Left hindlimb (tissue), 1 donor: ENCODE data around the gene MBD1.
A peak's percentile ranks its signal among the peaks of the same experiment; 100 is the strongest.
"Not testable (repeated sequence)": the region's sequence is repeated elsewhere in the genome, so short reads cannot be mapped to it uniquely, and the experiment has no call there.

Experiments used
- DNase-seq: peaks from one replicate; pipeline ENCODE4 v3.0.0-alpha.2; 2018

The MBD1 gene, protein sequence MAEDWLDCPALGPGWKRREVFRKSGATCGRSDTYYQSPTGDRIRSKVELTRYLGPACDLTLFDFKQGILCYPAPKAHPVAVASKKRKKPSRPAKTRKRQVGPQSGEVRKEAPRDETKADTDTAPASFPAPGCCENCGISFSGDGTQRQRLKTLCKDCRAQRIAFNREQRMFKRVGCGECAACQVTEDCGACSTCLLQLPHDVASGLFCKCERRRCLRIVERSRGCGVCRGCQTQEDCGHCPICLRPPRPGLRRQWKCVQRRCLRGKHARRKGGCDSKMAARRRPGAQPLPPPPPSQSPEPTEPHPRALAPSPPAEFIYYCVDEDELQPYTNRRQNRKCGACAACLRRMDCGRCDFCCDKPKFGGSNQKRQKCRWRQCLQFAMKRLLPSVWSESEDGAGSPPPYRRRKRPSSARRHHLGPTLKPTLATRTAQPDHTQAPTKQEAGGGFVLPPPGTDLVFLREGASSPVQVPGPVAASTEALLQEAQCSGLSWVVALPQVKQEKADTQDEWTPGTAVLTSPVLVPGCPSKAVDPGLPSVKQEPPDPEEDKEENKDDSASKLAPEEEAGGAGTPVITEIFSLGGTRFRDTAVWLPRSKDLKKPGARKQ

DNA sequence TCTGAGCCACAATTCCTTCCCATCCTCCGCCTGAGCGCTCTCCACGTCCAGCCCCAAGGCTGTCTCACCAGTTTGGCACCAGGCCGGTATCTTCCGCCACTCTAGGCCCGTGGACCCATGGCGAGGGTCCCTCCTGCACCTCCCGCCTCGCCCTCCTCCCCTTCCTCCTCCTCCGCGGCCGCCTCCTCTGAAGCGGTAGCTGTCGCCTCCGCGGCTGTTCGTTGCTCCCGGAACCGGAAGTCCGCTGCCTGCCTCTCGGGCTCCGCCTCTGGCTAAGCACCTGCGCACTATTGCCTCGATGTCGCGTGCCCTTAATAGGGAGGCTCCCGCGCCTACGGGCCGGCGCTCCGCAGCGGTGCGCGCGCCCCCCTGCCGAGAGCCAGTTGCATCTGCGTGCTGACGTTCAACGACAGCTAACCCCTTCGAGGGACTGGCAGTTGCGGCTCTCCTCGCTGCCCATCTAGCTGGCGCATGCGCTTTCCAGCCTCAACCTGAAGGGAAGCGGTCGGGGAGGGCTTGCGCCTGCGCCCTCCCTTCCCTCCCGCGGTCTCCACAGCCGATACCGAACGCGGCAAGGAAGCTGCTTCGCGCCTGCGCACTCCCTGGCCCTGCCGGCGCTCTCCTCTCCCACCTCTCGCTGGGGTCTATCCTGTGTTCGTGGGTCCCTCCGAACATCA is at the start of gene MBD1:
Gene MBD1 (minus strand): TSS at position 229 of the 677 bp plus-strand sequence. CDS start 1,531 bp downstream, outside the sequence.
- peak; percentile 99 for DNase-seq

DNA sequence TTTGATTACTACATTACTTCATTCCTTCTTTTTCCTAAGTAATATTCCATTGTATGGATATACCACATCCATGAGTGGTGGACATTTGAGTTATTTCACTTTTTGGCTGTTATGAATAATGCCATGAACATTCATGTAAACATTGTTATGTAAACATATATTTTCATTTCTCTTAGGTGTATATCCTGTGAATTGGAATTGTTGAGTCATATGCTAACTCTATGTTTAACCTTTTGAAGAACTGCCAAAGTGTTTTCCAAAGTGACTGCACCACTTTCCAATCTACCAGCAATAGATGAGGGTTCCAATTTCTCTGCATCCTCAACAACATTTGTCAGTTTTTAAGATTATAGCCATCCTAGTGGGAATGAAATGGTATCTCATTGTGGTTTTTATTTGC is 48.9 kb upstream of the MBD1 start:
- DNase-seq = no peak

DNA sequence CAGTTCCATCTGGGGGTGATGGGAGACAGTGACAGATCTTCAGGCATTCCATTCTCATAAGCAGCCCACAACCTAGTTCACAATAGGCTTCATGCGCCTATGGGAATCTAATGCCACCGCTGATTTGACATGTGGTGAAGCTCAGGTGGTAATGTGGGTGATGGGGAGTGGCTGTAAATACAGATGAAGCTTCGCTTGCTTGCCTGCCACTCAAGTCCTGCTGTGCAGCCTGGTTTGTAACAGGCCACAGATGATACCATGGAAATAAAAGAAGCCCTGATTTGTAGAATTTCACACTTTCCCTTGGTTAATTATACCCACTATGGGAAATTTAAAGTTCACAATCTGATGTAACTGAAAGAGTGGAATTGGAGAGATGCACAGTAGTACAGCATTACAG is 46.7 kb upstream of the MBD1 start:
- no peak for DNase-seq

DNA sequence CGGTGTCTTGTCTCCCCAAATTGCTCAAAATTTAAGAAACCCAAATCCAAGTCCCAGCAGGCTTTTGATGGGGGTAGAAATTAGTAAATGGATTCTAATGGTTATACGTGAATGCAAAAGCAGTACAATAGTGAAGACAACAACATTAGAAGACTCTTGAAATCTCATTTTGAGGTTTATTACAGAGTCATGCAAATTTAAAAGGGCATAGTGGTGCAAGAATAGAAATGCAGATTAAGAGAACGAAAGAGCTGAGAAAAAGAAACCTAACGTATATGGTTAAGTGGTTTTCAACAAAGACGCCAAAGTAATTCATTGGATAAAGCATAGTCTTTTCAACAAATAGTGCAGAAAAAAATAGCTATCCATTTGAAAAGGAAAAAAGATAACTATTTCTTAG is 39.4 kb upstream of the MBD1 start:
- no peak for DNase-seq

DNA sequence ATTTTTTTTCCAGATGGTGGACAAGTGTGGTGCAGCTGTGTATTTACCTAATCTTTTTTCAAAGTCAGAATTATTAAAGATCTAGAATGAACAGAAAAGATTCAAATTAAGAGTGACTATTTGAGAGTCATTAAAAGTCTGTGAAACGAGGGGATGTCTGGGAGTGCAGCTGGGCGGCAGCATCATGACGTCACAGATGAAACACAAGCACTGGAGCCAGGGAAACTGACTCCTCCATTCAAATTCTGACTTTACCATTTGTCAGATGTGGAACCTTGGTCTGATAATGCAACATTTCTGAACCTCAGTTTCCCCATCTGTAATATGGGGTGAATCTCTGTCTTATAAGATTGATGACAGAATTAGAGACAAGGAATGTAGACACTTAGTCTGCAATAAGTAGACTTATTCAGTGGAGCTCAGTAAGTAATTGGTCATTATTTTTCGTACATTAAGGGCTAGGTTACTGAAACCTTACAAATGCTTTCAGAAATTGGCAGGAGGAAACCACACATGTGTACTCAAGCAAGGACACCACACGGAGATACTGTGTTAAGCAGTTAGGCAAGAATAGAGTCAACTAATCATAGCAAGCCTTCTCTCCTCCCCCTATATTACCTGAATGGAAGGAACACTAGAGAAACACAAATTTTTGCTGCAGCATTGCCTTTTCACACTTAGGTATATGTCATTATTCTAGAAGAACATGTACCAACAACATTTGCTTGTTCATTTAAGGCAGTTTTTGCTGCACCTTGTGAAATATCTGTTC is 34.0 kb upstream of the MBD1 start:
- DNase-seq = no peak

DNA sequence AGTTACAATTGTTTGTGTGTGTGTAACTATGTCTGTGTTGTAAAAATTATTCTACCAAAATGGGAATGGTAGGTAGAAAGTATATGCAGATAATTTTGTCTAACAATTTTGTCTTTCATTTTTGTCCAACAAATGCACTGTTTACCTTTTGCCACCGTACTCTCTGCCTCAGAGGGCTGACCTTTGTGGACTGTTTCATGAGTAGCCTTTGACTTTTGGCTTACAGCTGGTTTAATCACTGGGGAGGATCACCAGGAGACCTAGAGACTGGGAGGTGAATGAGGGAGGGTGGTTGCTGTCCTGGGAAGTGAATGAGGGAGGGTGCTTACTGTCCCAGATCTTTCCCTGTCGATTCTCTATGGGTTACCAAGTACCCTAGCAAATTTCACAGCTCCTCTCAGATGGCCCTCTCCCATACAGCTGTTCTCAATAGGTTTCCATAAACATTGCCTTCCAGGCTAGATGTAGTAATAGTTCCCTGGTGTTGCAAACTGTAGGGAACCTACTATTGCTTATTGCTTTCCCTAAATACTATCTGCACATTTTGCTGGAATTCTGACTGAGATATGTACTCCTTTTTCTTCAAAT is 32.6 kb upstream of the MBD1 start:
- no peak for DNase-seq

DNA sequence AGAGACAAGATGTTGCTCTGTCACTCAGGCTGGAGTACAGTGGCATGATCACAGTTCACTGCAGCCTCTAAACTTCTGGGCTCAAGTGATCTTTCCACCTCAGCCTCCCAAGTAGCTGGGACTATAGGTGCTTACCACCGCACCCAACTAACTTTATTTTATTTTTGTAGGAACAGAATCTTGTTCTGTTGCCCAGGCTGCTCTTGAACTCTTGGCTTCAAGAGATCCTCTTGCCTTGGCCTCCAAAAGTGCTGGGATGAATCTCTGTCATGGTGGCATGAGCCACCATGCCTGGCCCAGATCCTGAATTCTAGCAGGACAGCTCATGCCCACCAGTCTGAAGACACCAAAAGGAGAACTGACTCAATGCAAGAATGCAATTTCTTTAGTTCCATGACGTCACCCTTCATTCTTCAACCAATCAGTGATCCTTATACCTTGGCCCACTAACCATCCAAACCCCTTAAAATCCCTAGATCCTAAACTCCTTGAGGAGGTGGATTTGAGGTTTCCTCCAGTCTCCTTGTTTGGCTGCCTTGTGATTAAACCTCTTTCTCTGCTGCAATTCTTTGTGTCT is 31.8 kb upstream of the MBD1 start:
- no peak for DNase-seq

DNA sequence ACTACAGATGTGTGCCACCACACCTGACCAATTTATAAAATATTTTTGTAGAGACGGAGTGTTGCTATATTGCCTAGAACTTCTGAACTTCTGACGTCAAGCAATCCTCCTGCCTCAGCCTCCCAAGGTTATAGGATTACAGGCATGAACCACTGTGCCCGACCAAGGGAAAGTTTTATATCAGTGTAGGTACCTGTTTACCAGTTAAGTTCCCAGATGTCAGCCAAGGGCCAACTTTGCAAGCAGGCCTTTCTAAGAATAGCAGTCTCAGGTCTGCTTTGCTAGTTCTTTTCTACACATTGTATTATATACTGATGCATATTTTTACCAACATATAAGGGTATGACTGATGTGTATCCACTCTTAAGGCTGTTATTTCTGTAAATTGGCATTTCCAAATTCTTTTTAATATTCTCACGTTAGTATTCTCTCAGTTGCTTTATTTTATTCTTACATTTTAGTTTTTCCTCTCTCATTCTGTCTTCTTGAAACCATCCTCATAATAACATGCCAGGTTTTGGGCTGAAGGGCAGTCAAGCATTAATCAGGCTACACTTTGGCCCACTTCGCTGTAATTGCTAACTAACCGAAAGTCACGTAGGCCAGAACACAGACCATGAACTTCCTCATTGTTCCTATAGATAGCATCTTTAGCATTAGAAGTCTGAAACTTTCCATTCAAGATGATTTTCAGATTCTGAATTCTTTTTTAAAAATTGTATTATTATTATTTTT is 31.1 kb upstream of the MBD1 start:
- no peak for DNase-seq

DNA sequence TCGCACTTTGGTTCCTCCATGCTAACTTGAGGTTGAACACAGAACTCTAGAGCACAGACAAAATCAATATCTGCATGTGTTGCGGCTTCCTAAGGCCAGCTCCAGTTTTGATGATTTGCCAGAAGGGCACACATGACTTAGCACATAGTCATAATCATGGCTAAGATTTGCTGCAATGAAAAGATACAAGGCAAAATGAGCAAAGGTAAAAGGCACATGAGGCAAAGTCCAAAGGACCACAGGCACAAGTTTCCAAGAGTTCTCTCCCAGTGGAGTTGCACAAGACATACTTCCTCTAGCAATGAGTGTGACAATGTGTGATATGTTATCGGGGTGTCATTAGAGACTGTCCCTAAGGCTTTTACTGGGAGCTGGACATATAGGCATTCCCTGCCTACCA is 30.3 kb upstream of the MBD1 start:
- no peak for DNase-seq

DNA sequence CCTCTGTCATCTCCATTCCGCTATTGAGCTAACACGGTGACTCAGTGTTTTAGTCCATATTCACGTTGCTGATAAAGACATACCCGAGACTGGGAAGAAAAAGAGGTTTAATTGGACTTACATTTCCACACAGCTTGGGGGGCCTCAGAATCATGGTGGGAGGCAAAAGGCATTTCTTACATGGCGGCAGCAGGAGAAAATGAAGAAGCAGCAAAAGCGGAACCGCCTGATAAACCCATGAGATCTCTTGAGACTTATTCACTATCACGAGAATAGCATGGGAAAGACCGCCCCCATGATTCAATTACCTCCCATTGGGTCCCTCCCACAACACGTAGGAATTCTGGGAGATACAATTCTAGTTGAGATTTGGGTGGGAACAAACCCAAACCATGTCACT is 28.8 kb upstream of the MBD1 start:
- DNase-seq = no peak

DNA sequence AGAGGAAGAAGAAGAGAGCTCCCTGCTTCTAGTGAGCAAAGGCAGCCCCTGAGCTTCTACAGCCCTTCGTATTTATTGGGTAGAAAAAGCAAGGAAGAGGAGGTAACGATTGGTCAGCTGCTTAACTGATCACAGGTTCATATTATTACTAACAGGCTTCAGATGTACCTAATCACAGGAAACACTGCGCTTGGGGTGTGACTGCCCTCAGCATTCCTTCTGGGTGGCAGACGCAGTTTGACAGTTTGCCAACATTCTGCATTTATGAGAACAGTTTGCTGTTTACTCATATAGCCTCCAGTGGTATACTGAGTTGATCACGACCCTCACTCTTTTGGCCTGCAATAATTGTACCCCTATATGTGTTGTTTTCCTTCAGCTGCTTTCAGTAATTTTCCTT is 27.5 kb upstream of the MBD1 start:
- DNase-seq = not testable (repeated sequence)

DNA sequence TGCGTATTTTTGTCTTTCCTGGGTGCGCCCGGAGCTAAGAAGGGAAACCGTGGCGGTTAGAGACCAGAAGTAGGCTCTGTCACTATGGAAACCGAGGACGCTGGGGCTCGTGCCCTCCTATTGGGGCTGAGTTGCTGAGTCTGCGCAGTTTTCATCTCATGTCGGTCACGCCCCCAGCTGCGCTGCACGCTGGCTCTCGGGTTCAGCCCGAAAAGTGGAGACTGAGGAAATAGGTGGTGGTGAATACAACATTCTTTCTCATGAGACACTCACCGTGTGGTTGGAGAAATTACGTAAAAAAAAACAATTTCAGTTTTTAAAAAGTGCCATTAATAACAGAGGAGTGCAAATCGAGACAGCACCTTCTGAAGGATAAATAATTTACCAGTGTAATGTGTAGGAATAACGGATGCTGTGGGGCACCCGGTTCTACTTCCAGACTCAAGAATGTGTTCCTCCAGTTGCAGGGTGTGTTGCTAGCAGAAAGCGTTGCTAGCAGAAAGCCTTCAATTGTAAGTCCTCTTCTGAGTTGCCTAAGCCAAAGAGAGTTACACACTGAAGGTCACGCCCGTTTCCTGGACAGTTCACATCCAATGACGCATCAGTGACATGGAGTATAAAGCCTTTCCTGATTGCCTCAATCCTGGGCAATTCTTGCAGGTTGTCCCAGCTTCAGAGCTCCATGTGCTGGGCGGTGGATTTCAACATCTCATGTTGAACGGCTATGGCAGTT is 26.6 kb upstream of the MBD1 start:
- peak; percentile 85 for DNase-seq

DNA sequence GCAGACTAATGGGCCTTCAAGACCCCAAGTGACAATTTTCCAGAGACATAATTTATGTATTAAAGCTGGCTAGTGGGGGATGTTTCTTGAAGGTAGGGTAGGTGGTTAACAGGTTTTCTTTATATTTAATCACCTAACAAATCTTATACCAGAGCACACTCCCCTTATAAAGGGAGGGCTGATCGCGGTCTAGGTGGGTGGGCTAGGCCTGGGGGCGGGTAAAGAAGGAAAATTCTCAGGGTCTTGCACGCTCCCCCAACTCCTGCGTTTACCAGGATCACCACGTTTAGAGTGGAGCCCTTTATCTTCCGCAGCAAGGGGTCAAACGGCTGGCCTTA is 26.0 kb upstream of the MBD1 start:
- no peak for DNase-seq

DNA sequence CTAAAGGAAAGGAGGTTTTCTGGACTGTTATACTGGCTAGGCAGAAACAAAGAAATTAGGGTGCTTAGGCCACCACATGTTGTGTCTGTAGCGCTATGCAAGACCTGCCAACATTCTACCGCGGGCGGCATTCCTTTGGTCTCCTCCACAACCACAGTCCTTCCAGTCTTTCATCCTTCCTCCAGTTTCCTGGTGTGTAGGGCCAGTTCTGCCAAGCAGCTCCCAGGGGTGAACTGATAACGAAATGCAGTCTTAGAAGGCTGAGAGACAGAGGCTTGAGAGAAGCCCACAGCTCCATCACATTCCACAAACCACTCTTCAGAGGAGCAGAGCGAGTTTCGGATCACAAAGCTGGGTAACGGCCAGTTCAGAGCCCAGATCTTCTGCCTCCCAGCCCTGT is 25.6 kb upstream of the MBD1 start:
- no peak for DNase-seq

DNA sequence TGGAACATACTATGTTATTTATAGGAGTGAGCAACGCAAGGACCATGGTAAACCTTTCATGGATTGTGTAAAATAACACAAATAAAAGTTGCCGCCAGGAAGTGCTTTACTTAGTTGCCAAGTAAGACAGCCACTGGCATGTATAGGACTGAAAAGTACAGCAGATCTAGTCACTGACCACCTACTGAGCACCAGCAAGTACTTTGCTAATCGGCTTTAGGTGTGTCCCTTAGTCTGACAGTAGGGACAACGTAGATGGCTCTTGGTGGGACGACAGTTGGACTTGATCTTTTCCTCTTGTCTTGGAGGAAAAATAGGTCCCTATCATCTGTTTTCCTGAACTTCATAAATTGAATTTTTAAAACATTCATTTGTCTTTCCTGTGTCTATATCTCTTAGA is 19.8 kb upstream of the MBD1 start:
- no peak for DNase-seq

DNA sequence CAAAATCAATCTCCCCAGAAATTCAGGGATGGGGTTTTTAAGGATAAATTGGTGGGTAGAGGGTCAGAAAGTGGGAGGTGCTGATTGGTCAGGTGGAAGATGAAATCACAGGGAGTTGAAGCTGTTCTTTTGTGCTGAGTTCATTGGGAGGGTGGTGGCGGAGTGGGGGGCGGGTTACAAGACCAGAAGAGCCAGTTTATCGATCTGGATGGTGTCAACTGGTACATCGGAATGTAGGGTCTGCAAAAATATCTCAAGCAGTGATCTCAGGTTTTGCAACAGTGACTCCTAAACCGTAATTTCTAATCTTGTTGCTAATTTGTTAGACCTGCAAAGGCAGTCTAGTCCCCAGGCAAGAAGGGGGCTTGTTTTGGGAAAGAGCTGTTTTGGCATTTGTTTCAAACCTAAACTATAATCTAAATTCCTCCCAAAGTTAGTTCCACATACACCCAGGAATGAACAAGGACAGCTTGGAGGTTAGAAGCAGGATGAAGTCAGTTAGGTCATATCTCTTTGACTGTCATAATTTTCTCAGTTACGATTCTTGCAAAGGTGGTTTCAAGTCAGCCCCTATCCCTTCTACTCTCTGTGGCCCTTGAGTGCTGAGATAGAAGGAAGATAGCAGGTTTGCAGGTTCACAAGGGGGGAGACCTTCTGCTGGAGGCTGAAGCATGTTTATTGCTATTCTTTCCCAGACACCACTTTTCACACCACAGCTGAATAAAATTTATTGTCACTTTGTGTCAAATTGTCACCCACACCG is 18.5 kb upstream of the MBD1 start:
- DNase-seq = no peak

DNA sequence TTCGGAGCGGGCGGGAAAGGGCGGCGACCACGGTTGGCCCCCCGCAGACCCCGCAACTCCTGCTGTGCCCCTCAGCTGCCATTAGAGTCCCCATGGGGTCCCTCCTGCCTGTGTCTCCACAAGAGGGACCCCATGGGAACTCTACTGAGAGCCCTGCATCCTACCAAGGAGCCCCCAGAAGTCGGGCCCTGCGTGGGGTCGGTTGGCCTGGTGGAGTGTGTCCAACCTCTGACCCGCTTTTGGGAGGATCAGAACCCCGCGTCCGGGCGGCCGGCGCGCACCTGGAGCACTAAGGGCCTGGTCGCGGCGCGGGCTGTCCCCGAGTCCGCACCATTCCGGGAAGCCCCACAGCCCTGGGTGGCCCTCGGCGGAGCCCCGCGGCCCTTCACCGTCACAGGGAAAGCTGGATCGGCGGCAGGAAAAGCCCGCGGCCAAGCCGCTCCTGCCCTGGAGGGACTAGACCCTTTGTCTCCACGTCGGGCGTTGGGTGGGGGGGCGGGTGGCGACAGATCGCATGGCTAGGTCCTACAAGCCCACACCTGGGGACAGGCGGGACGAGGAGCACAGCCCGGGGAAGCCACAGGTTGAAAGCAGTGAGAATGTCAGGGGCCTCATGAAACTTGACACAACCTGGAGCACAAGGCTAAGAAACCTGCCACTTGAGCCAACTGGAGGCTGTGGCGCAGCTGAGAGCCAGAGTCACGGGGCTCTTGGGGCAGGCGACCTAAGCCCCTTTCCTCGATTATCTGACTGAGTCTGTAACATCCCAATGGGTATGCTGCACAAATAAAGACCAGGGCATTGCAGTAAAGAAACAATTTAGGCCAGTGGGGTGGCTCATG is 17.3 kb upstream of the MBD1 start:
- DNase-seq = no peak

DNA sequence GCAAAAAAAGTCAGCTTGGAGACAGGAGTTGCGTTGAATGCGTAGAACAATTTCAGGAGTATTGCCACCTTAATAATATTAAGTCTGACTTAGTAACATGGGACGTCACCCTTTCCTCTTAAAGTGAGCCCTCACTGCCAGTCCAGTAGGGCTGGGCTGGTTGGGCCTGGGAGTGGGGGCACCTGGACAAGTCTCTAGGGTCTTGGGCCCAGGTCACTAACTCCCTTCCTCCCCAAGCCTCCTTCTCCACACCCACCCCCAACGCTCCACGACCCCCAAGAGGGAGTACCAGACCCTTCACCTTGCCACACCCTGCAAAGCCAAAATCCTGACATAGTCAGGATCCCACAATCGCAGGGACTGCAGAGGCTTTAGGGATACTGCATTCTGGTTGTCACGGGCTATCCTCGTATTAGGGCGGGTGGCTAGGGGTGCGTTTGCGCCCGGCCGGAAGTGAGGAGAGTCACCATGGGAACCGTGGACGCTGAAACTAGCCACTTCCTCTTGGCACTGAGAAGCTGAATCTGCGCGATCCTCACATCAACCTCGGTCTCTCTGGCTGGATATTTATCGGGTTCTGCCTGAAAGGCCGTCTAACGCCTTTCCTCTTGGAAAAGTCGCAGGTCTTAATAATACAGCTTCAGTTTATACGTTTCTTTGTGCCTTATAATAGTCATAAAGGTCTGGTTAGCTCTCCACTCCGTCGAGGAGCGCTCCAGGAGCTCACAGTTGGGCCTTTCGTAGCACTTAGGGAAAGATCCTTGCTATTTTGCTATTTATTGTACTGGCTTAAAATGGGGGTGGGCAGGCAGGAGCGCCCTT is 16.5 kb upstream of the MBD1 start:
- peak; percentile 83 for DNase-seq

DNA sequence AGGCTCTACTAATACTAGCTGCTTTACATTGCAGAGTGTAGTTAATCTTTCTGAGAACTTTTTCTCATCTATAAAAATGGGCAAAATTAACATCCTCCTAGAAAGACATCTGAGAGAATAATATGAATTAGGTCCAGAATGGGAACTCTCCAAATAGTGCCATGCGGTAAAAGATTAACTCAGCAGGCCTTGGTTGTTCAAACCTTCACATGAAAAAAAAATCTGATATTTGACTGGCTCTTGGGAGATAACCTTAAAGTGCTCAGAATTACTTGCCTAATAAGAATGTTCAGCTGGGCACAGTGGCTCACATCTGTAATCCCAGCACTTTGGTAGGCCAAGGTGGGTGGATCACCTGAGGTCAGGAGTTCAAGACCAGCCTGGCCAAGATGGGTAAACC is 11.7 kb upstream of the MBD1 start:
- no peak for DNase-seq
